ENCODE data around the gene IMMP2L.

Gene IMMP2L

DNA sequence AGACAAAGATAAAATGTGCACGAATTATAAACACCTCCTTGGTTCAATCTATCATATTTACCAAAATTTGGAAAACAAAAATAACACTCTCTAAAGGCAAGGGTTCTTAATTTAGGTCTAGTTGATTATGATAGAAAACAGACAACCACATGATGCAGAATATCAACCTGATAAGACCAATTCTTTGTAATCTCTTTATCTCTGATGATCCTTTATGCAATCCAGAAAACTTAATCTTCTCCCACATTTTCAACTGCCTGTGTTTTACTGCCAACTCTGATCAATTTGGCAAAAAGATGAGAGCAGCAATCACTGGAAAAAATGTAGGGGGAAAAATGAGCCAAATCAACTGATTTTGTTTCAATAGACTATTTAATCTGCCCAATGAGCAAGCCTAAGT is 322.9 kb downstream of the IMMP2L start:
- no peaks in the 10 kb centered on the region for H3K27me3 Mint-ChIP-seq
- no peak for DNase-seq (ENCODE audit: low spot score in 2 of 2)
- ATAC-seq (replicated peaks; ENCODE audit: extremely low read depth, poor library complexity, severe bottlenecking) = no peak
- H3K4me1 Mint-ChIP-seq = peaks cover 7% of the 10 kb centered on the region
- no peak overlapping the region for H3K4me3 Mint-ChIP-seq
- no peak overlapping the region for H3K27ac Mint-ChIP-seq (ENCODE audit: low read depth)
- H3K9me3 Mint-ChIP-seq = no peaks in the 10 kb centered on the region
- H3K36me3 Mint-ChIP-seq (ENCODE audit: insufficient read depth) = no peaks in the 10 kb centered on the region

DNA sequence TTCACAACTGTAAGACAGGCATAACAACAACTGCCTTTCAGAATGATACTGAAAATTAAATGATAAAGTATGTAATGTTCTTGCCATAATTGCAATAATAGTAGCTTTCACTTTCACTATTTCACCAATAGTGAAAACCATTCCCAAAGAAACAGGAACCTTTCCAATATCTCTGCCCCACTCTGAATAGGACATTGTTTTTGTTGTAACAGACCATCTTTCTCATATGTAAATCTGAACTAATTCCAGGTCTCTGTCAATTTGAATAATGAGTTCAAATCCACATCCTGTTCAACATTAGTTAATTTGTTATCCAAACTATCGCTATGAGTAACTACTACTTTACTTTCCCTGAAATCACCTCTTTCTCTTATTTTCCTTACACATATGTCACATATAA is 323.4 kb downstream of the IMMP2L start:
- Mint-ChIP-seq H3K9me3 (no peaks in the 10 kb centered on the region), H3K27me3 (no peaks in the 10 kb centered on the region), H3K27ac (ENCODE audit: low read depth) (no peak overlapping the region), H3K4me1 (peaks cover 7% of the 10 kb centered on the region), H3K36me3 (ENCODE audit: insufficient read depth) (no peaks in the 10 kb centered on the region), H3K4me3 (no peak overlapping the region)
- DNase-seq (ENCODE audit: low spot score in 2 of 2) (no peak), ATAC-seq (replicated peaks; ENCODE audit: extremely low read depth, poor library complexity, severe bottlenecking) (no peak)

DNA sequence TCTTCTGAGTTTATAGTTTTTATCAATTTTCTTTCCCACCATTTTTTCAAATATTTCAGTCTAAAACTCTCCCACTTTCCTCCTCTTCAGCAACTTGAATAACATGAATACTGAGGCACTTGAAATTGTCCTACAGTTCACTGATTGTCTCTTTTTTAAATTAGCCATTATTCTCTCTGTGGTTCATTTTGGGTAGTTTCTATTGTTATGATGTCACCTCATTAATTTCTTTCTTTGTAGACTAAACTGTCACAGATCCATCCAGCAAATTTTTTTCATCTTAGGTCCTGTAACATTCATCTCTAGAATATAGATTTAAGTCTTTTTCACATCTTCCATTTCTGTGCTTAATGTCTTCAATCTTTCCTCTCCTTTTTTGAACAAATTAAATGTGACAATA is 326.6 kb downstream of the IMMP2L start:
- no peaks in the 10 kb centered on the region for H3K27me3 Mint-ChIP-seq
- ATAC-seq (replicated peaks; ENCODE audit: extremely low read depth, poor library complexity, severe bottlenecking) (no peak), DNase-seq (ENCODE audit: low spot score in 2 of 2) (no peak)
- no peaks in the 10 kb centered on the region for H3K9me3 Mint-ChIP-seq
- peaks cover 14% of the 10 kb centered on the region for H3K4me1 Mint-ChIP-seq
- H3K36me3 Mint-ChIP-seq (ENCODE audit: insufficient read depth) = peaks cover 1% of the 10 kb centered on the region
- H3K4me3 Mint-ChIP-seq = no peak overlapping the region
- H3K27ac Mint-ChIP-seq (ENCODE audit: low read depth) = no peak overlapping the region

- no peaks in the 10 kb centered on the region for H3K9me3 Mint-ChIP-seq
- H3K4me3 Mint-ChIP-seq = no peak overlapping the region
- H3K27me3 Mint-ChIP-seq = no peaks in the 10 kb centered on the region
- H3K4me1 Mint-ChIP-seq = peaks cover 7% of the 10 kb centered on the region
- DNase-seq (ENCODE audit: low spot score in 2 of 2) (no peak), ATAC-seq (replicated peaks; ENCODE audit: extremely low read depth, poor library complexity, severe bottlenecking) (no peak)
- H3K36me3 Mint-ChIP-seq (ENCODE audit: insufficient read depth) = peaks cover 2% of the 10 kb centered on the region
- no peak overlapping the region for H3K27ac Mint-ChIP-seq (ENCODE audit: low read depth)
Observed at GRCh38 chr7:111232249-111233084, 329.8 kb downstream of the IMMP2L start.

GRCh38 chr7:111229916-111230315 is 332.4 kb downstream of the IMMP2L start:
- H3K27me3 Mint-ChIP-seq = no peaks in the 10 kb centered on the region
- H3K27ac Mint-ChIP-seq (ENCODE audit: low read depth) = no peak overlapping the region
- ATAC-seq (replicated peaks; ENCODE audit: extremely low read depth, poor library complexity, severe bottlenecking) (no peak), DNase-seq (ENCODE audit: low spot score in 2 of 2) (no peak)
- H3K4me1 Mint-ChIP-seq = peaks cover 7% of the 10 kb centered on the region
- H3K36me3 Mint-ChIP-seq (ENCODE audit: insufficient read depth) = peaks cover 2% of the 10 kb centered on the region
- H3K4me3 Mint-ChIP-seq = no peak overlapping the region
- no peaks in the 10 kb centered on the region for H3K9me3 Mint-ChIP-seq

- Mint-ChIP-seq H3K36me3 (ENCODE audit: insufficient read depth) (peaks cover 2% of the 10 kb centered on the region), H3K4me3 (no peak overlapping the region)
Observed at GRCh38 chr7:111229181-111229740, 333.0 kb downstream of the IMMP2L start.

DNA sequence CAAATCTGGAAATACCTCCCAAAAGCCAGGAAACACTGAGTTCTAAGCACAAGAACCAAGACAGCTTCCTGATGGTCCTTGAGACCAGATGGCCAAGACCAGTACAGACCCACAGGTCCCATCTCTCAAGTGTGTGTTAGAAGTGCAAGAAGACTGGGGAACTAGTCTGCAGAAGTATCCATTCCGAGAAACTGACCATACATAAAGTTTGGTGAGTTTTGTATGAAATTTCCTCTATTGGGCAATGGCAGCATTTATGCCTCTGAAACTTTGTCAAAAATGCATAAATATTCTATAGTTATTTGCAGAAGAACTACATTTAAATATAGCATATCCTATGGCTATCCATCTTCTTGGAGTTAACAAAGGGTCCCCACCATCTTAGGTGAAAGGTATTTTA is 333.9 kb downstream of the IMMP2L start:
- H3K9me3 Mint-ChIP-seq = no peaks in the 10 kb centered on the region
- no peaks in the 10 kb centered on the region for H3K27me3 Mint-ChIP-seq
- H3K36me3 Mint-ChIP-seq (ENCODE audit: insufficient read depth) = peaks cover 2% of the 10 kb centered on the region
- no peak overlapping the region for H3K27ac Mint-ChIP-seq (ENCODE audit: low read depth)
- H3K4me3 Mint-ChIP-seq = no peak overlapping the region
- no peak for ATAC-seq (replicated peaks; ENCODE audit: extremely low read depth, poor library complexity, severe bottlenecking)
- no peak for DNase-seq (ENCODE audit: low spot score in 2 of 2)
- H3K4me1 Mint-ChIP-seq = peaks cover 7% of the 10 kb centered on the region

More at GRCh38 chr7:111229181-111229740, 333.0 kb downstream of the IMMP2L start:
- peaks cover 7% of the 10 kb centered on the region for H3K4me1 Mint-ChIP-seq
- no peak for ATAC-seq (replicated peaks; ENCODE audit: extremely low read depth, poor library complexity, severe bottlenecking)
- H3K27me3 Mint-ChIP-seq = no peaks in the 10 kb centered on the region
- no peaks in the 10 kb centered on the region for H3K9me3 Mint-ChIP-seq
- H3K27ac Mint-ChIP-seq (ENCODE audit: low read depth) = no peak overlapping the region
- no peak for DNase-seq (ENCODE audit: low spot score in 2 of 2)

DNA sequence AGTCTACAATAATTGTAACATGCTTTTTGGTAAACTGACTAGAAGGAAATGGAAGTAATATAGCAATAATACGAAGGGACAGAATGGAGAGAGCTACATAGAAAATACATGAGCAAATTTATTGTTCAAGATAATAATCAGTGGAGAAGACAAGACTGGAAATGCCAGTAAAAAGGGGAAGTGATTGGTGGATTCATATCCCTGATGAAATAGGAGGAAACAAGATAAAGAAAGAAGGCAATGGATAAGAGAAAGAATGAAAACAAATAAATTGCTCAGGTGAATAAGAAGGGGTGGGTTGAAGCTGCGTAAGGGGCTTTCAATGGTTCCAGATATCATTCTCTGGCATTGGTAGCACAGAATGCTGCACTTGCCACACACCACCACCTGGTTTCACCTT is 335.5 kb downstream of the IMMP2L start:
- no peak overlapping the region for H3K4me3 Mint-ChIP-seq
- ATAC-seq (replicated peaks; ENCODE audit: extremely low read depth, poor library complexity, severe bottlenecking) (no peak), DNase-seq (ENCODE audit: low spot score in 2 of 2) (no peak)
- no peaks in the 10 kb centered on the region for H3K4me1 Mint-ChIP-seq
- H3K27ac Mint-ChIP-seq (ENCODE audit: low read depth) = no peak overlapping the region
- no peaks in the 10 kb centered on the region for H3K9me3 Mint-ChIP-seq
- peaks cover 2% of the 10 kb centered on the region for H3K36me3 Mint-ChIP-seq (ENCODE audit: insufficient read depth)
- no peaks in the 10 kb centered on the region for H3K27me3 Mint-ChIP-seq

DNA sequence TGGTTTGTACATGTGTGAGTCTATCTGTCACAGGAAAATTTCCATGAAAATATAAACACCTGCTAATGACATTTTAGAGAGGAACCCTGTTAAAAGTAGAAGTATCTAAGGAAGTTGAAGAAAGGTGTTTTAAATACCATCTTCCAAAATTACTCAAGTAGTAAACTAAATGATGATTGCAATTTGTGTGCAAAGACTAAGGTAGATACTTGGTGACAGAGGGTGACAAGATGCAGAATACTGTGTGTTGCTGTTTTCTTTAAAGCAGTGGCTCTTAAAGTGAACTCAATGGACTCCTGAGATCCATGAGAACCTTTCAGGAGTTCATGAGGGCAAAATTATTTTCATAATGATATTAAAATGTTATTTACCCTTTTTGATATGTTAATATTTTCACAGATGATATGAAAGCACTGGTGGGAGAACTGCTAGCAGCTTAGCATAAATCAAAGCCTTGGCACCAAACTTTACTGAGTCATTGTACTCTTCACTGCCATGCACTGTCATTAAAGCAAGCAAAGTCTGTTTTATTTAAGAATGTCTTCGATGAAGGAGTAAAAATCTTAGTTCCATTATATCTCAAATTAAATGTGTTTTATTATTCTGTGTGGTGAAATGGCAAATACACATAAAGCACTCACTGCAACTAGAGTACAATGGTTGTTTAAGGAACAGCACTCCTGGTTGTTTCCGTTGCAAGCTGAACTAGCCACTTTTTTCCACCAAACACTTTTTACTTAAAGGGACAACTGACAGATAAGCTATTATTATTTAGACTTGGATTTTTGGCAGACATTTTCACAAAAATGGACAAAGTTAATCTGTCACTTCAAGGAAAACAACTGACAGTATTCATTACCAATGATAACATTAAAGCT is 337.7 kb downstream of the IMMP2L start:
- Mint-ChIP-seq H3K9me3 (no peaks in the 10 kb centered on the region), H3K4me1 (no peaks in the 10 kb centered on the region), H3K36me3 (ENCODE audit: insufficient read depth) (no peaks in the 10 kb centered on the region), H3K27ac (ENCODE audit: low read depth) (no peak overlapping the region), H3K27me3 (no peaks in the 10 kb centered on the region), H3K4me3 (no peak overlapping the region)
- no peak for ATAC-seq (replicated peaks; ENCODE audit: extremely low read depth, poor library complexity, severe bottlenecking)
- no peak for DNase-seq (ENCODE audit: low spot score in 2 of 2)

DNA sequence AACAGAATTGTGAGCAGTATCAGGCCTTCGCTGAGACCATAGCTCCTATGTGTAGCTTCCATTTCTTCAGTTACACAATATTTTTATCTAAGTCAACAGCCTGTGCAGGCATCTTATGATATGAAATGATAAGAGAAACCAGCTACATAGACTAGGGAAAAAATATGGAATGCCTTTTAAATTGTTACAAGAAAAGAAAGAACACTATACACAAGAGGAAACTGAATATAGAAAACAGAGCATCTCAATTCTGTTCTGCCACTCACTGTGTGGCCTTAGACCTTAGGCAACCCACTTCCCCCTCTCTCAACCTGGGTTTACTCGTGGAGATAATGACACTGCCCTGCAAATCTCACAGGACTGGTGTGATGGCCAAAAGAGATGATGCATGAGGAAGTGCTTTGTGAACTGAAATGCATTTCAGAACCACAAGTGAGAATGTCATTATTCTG is 338.5 kb downstream of the IMMP2L start:
- ATAC-seq (replicated peaks; ENCODE audit: extremely low read depth, poor library complexity, severe bottlenecking) (no peak), DNase-seq (ENCODE audit: low spot score in 2 of 2) (no peak)
- H3K36me3 Mint-ChIP-seq (ENCODE audit: insufficient read depth) = no peaks in the 10 kb centered on the region
- H3K27me3 Mint-ChIP-seq = no peaks in the 10 kb centered on the region
- H3K4me1 Mint-ChIP-seq = no peaks in the 10 kb centered on the region
- H3K27ac Mint-ChIP-seq (ENCODE audit: low read depth) = no peak overlapping the region
- no peaks in the 10 kb centered on the region for H3K9me3 Mint-ChIP-seq
- no peak overlapping the region for H3K4me3 Mint-ChIP-seq

DNA sequence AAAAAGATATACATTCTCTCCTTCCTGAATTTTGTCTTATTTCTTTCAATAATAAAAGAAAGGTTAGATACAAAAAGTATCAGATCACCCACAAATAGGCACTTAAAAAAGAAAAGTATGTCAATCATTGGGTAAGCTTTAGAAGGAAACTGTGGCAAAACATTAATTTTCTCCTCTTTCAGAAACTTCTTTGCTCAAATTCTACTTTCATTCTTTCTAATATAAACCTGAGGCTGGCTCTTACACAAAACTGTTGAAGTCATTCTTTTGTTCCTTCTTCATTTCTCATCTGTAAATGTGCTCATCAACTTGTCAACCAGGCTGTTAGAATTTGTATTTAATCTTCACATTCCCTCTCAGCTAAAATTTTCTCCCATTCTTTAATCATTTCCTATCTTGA is 346.7 kb downstream of the IMMP2L start:
- H3K36me3 Mint-ChIP-seq (ENCODE audit: insufficient read depth) = no peaks in the 10 kb centered on the region
- DNase-seq (ENCODE audit: low spot score in 2 of 2) (no peak), ATAC-seq (replicated peaks; ENCODE audit: extremely low read depth, poor library complexity, severe bottlenecking) (no peak)
- no peaks in the 10 kb centered on the region for H3K27me3 Mint-ChIP-seq
- H3K4me1 Mint-ChIP-seq = no peaks in the 10 kb centered on the region
- no peak overlapping the region for H3K27ac Mint-ChIP-seq (ENCODE audit: low read depth)
- no peak overlapping the region for H3K4me3 Mint-ChIP-seq
- H3K9me3 Mint-ChIP-seq = no peaks in the 10 kb centered on the region

DNA sequence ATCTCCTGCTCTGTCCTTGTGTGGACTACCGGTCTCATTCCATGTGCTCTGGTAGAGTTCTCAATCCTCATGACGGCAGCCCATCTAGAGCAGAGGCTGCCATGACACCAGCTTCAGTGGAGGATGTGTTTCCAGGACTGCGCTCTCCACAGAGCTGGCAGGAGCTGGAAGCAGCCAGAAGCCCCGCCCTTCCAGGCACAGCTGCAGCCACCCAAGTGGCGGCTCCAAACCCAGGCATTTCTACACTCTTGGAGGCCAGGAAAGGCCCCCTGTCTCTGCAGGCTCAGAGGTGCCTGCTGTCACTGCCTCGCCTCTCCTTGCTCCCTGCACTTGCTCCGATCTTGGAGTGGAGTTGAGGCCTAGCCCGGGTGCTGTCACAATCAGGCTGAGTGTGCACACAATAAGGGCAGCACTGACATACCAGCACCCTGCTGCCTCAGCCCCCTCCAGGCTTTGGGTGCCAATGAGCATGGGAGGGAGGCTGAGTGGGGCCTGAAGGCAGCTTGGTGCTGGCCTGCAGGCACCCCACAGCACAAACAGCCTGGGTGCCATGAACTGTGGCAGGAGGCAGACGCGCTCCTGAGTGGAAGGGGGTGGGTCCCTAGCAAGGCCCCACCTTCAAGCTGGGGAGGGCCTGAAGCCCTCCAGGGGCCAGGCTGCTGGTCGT is 349.3 kb downstream of the IMMP2L start:
- no peak overlapping the region for H3K4me3 Mint-ChIP-seq
- no peaks in the 10 kb centered on the region for H3K27me3 Mint-ChIP-seq
- DNase-seq (ENCODE audit: low spot score in 2 of 2) = no peak
- no peak for ATAC-seq (replicated peaks; ENCODE audit: extremely low read depth, poor library complexity, severe bottlenecking)
- H3K9me3 Mint-ChIP-seq = no peaks in the 10 kb centered on the region
- no peaks in the 10 kb centered on the region for H3K4me1 Mint-ChIP-seq
- no peaks in the 10 kb centered on the region for H3K36me3 Mint-ChIP-seq (ENCODE audit: insufficient read depth)
- H3K27ac Mint-ChIP-seq (ENCODE audit: low read depth) = no peak overlapping the region

All from central memory CD8-positive, alpha-beta T cell (primary cell).